Endothelial cell of umbilical vein (primary cell): ENCODE measurements around the gene BRWD1. TPM values are rescaled to one million over a fixed set of nuclear protein-coding genes. Genes with fewer than 3 reads are reported as not detected.

Experiments used
- BruUV-seq: library from RNA; stranded (reverse); fragments of 400-500 nt; replicated peaks from 2 replicates; lab custom pipeline; 2021; lab: Mats Ljungman, UMichigan
- CTCF ChIA-PET: fragments of 300-600, 350-600 bp; sonication (Branson Sonifier 250); formaldehyde crosslinking; loops from one replicate; lab custom pipeline; 2021; ENCODE audit warnings: antibody characterized with exemption, inconsistent platforms; lab: Charles Lee
- POLR2A ChIA-PET: fragments of 300-600, 350-600 bp; sonication (Branson Sonifier 250); formaldehyde crosslinking; loops from one replicate; lab custom pipeline; 2021; ENCODE audit warnings: antibody characterized with exemption, inconsistent platforms; lab: Charles Lee
- DNase-seq: peaks from one replicate; pipeline ENCODE4 v3.0.0-alpha.2; 2011; ENCODE audit warnings: low read depth, low spot score
- FAIRE-seq: peaks from 2 replicates; lab custom pipeline; 2011; peaks lifted over from hg19 to GRCh38; lab: Jason Lieb, UNC
- H2AFZ ChIP-seq: 2 replicates; pipeline ENCODE4 v1.6.0; 2012; ENCODE audit warnings: low read depth, low read length, control low read depth, inconsistent platforms
- H3K27ac ChIP-seq: 2 replicates; pipeline ENCODE4 v1.5.1; 2011; ENCODE audit warnings: low read depth, mild to moderate bottlenecking, control low read depth, low read length, moderate library complexity; ENCODE audit not compliant: insufficient read depth
- H3K27me3 ChIP-seq, 2 experiments: 2 replicates each; pipeline versions ENCODE4 v1.6.0 to v1.6.1; 2011; ENCODE audit warnings: low read length in 2 of 2, mixed read lengths in 1 of 2; ENCODE audit not compliant: control insufficient read depth in 2 of 2, insufficient read depth in 2 of 2
- H3K36me3 ChIP-seq, 2 experiments: 2 replicates in 1 of 2; 3 replicates in 1 of 2; pipeline ENCODE4 v1.5.1; 2011; ENCODE audit warnings: low read length in 2 of 2, mild to moderate bottlenecking in 1 of 2, moderate library complexity in 1 of 2; ENCODE audit not compliant: control insufficient read depth in 2 of 2, insufficient read depth in 2 of 2; ENCODE audit errors: extremely low read depth in 1 of 2
- H3K4me1 ChIP-seq: 3 replicates; pipeline ENCODE4 v1.5.1; 2011; ENCODE audit warnings: mild to moderate bottlenecking, low read length; ENCODE audit not compliant: control insufficient read depth, insufficient read depth; ENCODE audit errors: extremely low read depth
- H3K4me2 ChIP-seq: 2 replicates; pipeline ENCODE4 v1.6.1; 2011; ENCODE audit warnings: low read length, control low read depth, mixed read lengths; ENCODE audit not compliant: insufficient read depth
- H3K4me3 ChIP-seq, 3 experiments: fragments of 200-600 bp in 1 of 3; sonication (generic), shearing (Covaris generic) in 1 of 3; replicated peaks in 1 of 3; 2 replicates each; pipeline ENCODE4 v1.5.1; 2011 to 2016; ENCODE audit warnings: control low read depth in 3 of 3, low read length in 3 of 3, mild to moderate bottlenecking in 2 of 3, inconsistent platforms in 1 of 3, low read depth in 1 of 3, moderate library complexity in 1 of 3; ENCODE audit not compliant: insufficient read depth in 1 of 3
- H3K79me2 ChIP-seq: 2 replicates; pipeline ENCODE4 v1.6.0; 2012; ENCODE audit warnings: low read length, inconsistent platforms; ENCODE audit not compliant: control insufficient read depth, insufficient read depth
- H3K9ac ChIP-seq: replicated peaks from 2 replicates; pipeline ENCODE3; 2011; ENCODE audit warnings: low read length, control low read depth; ENCODE audit not compliant: insufficient read depth; ENCODE audit errors: extremely low read depth
- H3K9me1 ChIP-seq: replicated peaks from 3 replicates; pipeline ENCODE4 v1.6.0; 2011; ENCODE audit warnings: mild to moderate bottlenecking, low read length; ENCODE audit not compliant: control insufficient read depth, insufficient read depth; ENCODE audit errors: extremely low read depth
- H3K9me3 ChIP-seq: replicated peaks from 2 replicates; pipeline ENCODE4 v1.5.1; 2012; ENCODE audit warnings: low read length, inconsistent platforms; ENCODE audit not compliant: control insufficient read depth, insufficient read depth
- H4K20me1 ChIP-seq: replicated peaks from 2 replicates; pipeline ENCODE3; 2011; ENCODE audit warnings: mild to moderate bottlenecking, low read length; ENCODE audit not compliant: control insufficient read depth, insufficient read depth; ENCODE audit errors: extremely low read depth
- EZH2 ChIP-seq: IDR thresholded peaks from 2 replicates; pipeline ENCODE4 v1.6.1; 2012; ENCODE audit warnings: borderline replicate concordance, low read depth, mild to moderate bottlenecking, moderate library complexity, low read length, inconsistent platforms; ENCODE audit not compliant: severe bottlenecking
- GATA2 ChIP-seq: IDR thresholded peaks from 2 replicates; pipeline ENCODE4 v1.7.0; 2011; ENCODE audit warnings: low read depth, mild to moderate bottlenecking, moderate library complexity, mixed read lengths, low read length; ENCODE audit not compliant: insufficient read length, insufficient read depth
- JUN ChIP-seq: IDR thresholded peaks from 2 replicates; pipeline ENCODE4 v1.6.1; 2011; ENCODE audit warnings: borderline replicate concordance, low read depth; ENCODE audit not compliant: insufficient read length, insufficient read depth
- MAX ChIP-seq: IDR thresholded peaks from 2 replicates; pipeline ENCODE4 v1.6.1; 2011; ENCODE audit not compliant: insufficient read depth, insufficient read length
- MYC ChIP-seq: IDR thresholded peaks from one replicate; pipeline ENCODE4 v1.6.1; 2011; ENCODE audit warnings: mild to moderate bottlenecking, low read depth, low read length
- POLR2A ChIP-seq: IDR thresholded peaks from 2 replicates; pipeline ENCODE4 v1.6.1; 2012; ENCODE audit warnings: low read depth, mild to moderate bottlenecking, control low read depth, low read length
- POLR2AphosphoS5 ChIP-seq: IDR thresholded peaks from 2 replicates; pipeline ENCODE4 v1.6.1; 2012; ENCODE audit warnings: low read depth, mild to moderate bottlenecking, control low read depth, low read length, moderate library complexity; ENCODE audit not compliant: insufficient read depth
- dilution Hi-C: fragments of 300-500 bp; cut with MboI; formaldehyde crosslinking; loops from one replicate; pipeline ENCODE4 v1.15.0; 2019; ENCODE audit warnings: low sequenced_read_pairs; ENCODE audit not compliant: extremely low pct_ligation_motif_present
- intact Hi-C: fragments of 100-400 bp; cut with micrococcal nuclease; formaldehyde crosslinking; loops from one replicate; pipeline ENCODE4 v1.10.0; 2022
- polyA plus RNA-seq, 4 experiments: library from polyadenylated mRNA; depleted of rRNA in 3 of 4; stranded (reverse) in 3 of 4; unstranded in 1 of 4; fragments of >200 nt; gene quantifications; 2 replicates each; pipeline versions ENCODE4 v1.2.1 to v1.2.3, GENCODE V29; 2011 to 2012; ENCODE audit warnings: missing spikeins in 1 of 4
- total RNA-seq: library from RNA; stranded (reverse); gene quantifications from 2 replicates; pipeline ENCODE4 v1.2.3, GENCODE V29; 2021
- TF ChIP-seq, protein P1 (sequence below), 2 donors: IDR thresholded peaks; 1 replicate in 1 of 2; 2 replicates in 1 of 2; pipeline ENCODE4 v1.5.1; 2011; ENCODE audit warnings: low read length in 2 of 2, mild to moderate bottlenecking in 2 of 2, moderate library complexity in 2 of 2, control low read depth in 1 of 2, inconsistent platforms in 1 of 2, low read depth in 1 of 2; ENCODE audit not compliant: insufficient read depth in 1 of 2; ENCODE audit errors: extremely low read depth in 1 of 2

Gene BRWD1
- total and polyA plus RNA-seq, 2 donors (not counting 3 experiments of a cell fraction or from before 2014, with no cell fraction given), result 6.1 to 33.2 TPM

GRCh38 chr21:39350094-39351005 is 36.9 kb upstream of the BRWD1 start:
- DNase-seq (no peak), FAIRE-seq (no peak)
- peaks cover 29% of the 10 kb centered on the region for H3K4me1 ChIP-seq
- H3K79me2 ChIP-seq, result peaks cover 31% of the 10 kb centered on the region
- peak overlapping the region; percentile 53 for H2AFZ ChIP-seq
- TSS peak; percentile 79 for BruUV-seq
- ChIA-PET CTCF (interaction anchor here (1.0 to 2.7 kb wide), 3 partner anchors 30 to 37 kb away, joined by 3 to 26 read pairs (median 4); a partner anchor contains a TSS), POLR2A (no interaction called here)
- peaks cover 7% of the 10 kb centered on the region for H4K20me1 ChIP-seq
- peaks cover 0 to 3% of the 10 kb centered on the region in 2 experiments for H3K27me3 ChIP-seq
- intact Hi-C loops, result no loop called here
- H3K4me3 ChIP-seq, result peak overlapping the region; percentile 2 to 59 (median 56)
- TF ChIP-seq, protein P1, sequence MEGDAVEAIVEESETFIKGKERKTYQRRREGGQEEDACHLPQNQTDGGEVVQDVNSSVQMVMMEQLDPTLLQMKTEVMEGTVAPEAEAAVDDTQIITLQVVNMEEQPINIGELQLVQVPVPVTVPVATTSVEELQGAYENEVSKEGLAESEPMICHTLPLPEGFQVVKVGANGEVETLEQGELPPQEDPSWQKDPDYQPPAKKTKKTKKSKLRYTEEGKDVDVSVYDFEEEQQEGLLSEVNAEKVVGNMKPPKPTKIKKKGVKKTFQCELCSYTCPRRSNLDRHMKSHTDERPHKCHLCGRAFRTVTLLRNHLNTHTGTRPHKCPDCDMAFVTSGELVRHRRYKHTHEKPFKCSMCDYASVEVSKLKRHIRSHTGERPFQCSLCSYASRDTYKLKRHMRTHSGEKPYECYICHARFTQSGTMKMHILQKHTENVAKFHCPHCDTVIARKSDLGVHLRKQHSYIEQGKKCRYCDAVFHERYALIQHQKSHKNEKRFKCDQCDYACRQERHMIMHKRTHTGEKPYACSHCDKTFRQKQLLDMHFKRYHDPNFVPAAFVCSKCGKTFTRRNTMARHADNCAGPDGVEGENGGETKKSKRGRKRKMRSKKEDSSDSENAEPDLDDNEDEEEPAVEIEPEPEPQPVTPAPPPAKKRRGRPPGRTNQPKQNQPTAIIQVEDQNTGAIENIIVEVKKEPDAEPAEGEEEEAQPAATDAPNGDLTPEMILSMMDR (IDR thresholded peaks at IDR 0.05; ENCODE audit: extremely low read depth in 1 of 2, insufficient read depth in 1 of 2, low read depth in 1 of 2, low read length in 2 of 2), result no peak
- TF ChIP-seq MAX, result no peak
- TF ChIP-seq GATA2, result no peak
- TF ChIP-seq JUN, result no peak
- no peak for TF ChIP-seq MYC
- no peak for TF ChIP-seq POLR2A
- no peak for TF ChIP-seq POLR2AphosphoS5
- no peak for TF ChIP-seq EZH2
- peaks cover 0 to 9% of the 10 kb centered on the region in 2 experiments for H3K36me3 ChIP-seq
- H3K9ac ChIP-seq, result peak overlapping the region; percentile 78
- H3K27ac ChIP-seq, result peak overlapping the region; percentile 88
- H3K4me2 ChIP-seq, result peak overlapping the region; percentile 70
- dilution Hi-C loops, result no loop called here
- H3K9me3 ChIP-seq, result no peaks in the 10 kb centered on the region
- H3K9me1 ChIP-seq, result no peaks in the 10 kb centered on the region
